IPS DF 19.7 (cell line): Measurements from ENCODE around the gene ZNF385D.
"Not testable (repeated sequence)": the region's sequence is repeated elsewhere in the genome, so short reads cannot be mapped to it uniquely, and the experiment has no call there.

Source experiments
- DNase-seq: peaks from one replicate; pipeline ENCODE4 v3.0.0-alpha.2; 2013; ENCODE audit warnings: low read depth, low spot score

ZNF385D gene

DNA sequence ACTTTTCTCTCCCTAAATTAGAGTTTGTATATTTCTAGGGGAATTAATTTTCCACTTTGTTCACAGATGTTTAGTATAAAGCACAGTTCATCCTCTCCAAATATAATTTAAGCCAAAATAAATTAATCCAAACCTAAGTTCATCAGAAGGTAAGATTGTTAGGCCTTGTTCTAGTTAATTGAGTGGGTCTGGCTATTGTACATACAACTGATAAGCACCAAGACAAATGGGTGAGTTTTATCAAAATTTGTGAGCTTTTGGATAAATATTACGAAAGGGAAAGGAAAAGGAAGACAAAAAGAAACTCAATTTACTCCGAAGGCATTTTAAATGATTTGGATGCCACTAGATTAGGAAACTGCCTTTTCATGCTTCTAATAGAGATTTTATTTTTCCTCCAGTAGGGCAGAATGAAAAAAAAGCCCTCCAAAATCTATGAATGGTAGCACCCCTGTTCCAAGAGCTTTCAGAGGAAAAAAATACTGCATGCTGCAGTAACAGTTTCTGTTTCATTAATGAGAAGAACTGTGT is 304.0 kb downstream of the ZNF385D start:
- no peak for DNase-seq

DNA sequence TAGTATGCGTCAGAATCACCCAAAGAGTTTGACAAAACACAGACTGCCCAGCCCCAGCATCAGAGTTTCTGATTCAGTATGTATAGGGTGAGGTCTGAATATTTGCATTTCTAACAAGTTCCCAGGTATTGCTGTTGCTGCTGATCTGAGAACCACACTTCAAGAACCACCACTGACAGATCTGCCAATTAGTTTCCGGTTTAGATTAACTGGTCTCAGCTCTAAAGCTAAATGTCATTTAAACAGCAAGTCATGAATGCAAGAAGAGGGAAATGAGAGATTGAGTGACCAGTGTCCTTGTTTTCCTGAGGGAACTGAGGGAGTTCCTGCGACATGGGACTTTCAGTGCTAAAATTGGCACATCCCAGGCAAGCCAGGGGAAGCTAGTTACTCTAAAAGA is 305.0 kb downstream of the ZNF385D start:
- no peak for DNase-seq

DNA sequence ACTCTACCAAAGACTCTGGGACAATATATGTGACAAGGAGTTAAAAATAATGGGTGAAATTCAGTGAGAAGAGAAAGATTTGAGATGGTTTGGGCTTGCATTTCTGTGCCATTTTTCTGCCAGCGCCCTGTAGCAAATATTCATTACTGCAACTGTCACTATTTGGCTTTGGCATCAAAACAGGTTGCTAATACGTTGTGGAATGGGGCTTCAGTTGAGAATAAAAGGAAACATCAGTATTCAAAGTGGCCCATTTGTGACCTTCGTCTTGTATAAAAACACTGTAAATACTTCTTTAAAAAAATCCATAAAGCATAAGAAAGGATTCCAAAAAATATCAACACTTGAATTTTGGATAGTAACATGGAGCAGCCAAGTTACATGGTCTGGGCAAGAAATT is 309.2 kb downstream of the ZNF385D start:
- DNase-seq = no peak

DNA sequence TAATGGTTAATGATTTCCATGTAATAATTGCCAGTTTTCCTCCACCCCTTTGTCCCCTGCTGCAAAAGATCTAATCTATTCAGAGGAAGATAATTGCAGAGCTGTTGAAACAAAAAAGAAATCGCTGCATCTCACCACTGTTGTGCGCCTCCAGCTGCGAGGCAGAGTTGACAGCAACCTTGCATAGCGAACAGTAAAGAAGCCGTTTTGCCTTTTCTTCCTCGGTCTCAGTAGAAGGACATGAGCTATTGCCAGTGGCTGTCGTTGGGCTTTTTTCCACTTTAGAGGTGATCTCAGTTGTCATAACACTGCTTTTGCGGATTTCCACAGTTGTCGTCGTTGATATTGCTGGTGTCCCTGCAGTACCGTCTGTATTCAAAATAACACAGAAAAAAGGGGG is 314.2 kb downstream of the ZNF385D start:
- no peak for DNase-seq

DNA sequence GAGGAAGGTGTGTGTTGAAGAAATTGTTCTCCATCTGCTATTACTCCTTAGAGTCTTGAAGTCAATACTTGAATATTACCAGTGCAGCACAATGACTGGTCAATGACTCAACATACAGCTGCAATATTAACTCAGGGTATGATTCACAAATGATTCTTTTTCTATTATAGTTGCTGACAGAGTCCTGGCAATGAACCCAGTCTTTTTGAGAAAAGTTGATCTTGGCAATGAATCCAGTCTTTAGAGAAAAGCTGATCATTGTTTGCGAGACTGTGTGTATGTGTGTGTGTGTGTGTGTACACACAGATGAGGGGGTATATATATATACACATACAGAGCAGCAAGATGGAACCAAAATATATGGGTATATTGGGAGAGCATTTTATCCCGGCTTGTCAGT is 315.1 kb downstream of the ZNF385D start:
- no peak for DNase-seq

DNA sequence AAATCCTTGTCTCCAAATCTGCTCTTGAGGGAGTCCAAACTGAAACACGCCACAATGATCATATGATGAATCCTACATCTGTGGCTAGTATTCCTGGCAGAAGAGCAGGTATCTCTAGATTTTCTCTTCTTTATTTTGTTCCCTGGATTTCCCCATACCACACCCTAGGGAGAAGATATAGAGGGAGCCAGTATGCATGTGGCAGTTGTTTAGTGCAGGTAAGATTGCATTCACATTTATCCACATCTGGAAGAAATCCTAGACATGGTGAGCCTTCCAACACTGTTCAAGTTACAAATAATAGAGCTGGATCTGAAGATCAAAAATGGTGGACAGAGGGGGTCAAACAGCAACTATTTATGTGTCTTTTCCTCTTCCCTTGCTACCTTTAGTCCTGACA is 316.7 kb downstream of the ZNF385D start:
- DNase-seq = no peak

DNA sequence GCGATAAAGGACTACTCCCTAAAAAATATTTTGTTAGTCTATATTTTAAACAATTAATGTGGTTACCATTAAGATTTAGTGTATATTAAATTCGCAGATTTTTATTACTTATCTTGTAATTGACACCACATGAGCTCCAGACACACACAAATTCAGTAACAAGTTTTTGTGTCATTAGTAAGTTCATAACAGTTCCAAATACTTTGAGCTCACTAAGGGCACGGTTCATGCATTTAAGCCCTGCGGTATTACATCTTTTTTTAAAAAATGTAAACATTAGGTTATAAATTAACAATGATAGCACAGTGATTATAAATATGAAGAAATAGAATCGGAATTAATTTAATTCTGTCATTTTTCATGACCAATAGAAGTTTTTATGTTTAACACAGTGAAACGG is 317.3 kb downstream of the ZNF385D start:
- no peak for DNase-seq

DNA sequence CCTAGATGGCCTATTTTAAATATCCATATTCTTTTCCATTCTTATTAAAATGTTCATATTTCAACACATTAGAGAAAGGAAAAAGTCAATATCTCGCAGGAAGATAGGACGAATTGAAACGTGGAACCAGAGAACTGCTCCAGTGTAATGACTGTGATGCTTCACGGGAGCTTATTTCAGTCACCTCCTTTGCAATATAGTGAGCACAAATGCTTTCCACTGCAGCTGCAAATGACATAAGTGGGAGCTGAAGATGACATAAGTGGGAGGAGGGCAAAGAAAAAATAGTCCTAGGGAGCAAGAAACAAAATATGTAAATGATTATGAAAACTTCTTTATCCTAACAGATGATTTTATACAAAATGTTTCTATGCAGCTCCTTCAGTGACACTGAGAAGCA is 324.1 kb downstream of the ZNF385D start:
- no peak for DNase-seq

DNA sequence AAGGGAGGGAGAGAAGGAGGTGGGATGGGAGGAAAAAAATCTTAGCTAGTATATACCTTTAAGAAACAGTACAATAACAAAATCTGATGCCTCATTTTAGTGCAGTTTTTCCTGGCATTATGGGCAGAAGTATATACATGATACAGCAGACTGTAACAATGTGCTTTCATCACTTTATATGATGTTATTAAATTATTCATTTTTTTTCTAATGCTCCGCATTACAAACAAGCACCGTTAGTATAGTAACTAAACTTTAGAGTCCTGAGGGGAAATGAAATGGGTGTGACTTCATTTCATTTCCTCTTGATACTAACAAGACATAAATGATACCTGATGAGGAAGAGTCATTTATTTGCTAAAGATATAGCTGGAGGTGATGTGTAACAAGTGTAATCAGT is 325.3 kb downstream of the ZNF385D start:
- DNase-seq = no peak

DNA sequence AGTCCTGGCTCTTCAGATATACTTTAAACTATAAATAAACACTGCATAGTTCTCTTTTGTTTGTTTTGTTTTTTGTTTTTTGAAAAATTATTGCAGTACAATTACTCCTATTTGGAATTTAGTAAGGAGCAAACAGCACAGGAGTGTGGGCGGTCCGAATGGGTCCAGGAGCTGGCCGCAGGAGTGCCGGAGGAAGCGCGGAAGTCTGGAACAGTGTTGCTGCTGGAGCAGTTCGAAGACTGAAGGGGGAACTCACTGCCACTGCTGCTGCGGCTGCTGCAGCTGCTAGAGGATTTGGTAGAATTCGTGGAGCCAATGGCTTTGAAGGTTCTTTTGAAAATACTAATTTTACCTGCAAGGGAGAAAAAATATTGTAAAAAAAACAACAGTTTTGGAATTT is 329.9 kb downstream of the ZNF385D start:
- DNase-seq = no peak

DNA sequence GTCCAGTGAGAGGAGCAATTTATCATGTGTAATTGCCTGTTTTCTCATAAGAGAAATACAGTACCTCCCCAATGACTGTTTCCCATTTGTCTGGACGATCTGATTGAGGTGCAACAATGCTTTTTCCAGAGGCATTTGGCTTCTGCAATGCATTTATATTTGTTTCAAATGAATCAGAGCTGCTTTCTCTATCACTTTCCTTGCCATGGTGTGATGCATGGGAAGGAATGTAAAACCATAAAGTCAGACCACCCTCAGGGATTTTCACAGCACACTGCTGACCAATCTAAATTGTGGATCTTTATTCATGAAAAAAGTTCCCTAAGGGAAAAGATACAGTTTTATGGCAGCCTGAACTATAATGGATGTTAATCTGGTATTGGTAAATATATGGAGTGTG is 333.0 kb downstream of the ZNF385D start:
- DNase-seq = no peak

DNA sequence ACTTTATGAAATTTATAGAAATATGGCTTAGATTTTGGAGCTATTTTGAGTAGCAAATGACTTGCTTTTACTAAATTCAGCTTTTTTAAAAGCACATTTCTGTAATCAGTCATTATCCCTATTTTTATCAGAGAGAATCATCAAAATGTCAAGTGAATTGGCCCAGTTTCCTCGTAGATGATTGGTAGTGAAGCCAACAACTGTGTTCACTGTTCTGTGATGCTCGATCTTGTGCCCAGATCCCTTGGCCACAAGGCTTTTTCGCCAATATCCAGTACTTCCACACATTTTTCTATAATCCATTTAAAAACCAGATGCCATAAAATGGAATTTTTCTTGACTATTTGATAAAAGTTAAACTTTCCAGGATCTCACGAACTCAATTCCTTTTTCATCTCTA is 336.5 kb downstream of the ZNF385D start:
- DNase-seq = no peak

DNA sequence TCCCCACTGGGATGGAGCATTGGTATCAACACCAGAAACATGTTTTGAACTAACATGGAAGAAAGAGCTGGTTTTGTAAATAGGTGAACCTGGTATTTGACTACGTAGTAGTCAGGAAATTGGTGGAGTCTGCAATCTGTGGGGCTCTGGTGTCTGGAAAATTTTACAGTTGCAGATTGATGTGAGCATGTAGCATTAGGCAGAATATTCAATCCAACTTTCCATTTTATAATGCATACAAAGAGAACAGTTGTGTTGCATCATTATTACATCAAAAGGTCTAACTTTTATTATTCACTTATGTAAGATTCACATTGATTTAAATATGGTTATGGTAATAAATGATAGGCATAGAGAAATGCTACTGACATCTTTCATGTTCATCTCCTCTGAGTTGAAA is 340.0 kb downstream of the ZNF385D start:
- DNase-seq = no peak

DNA sequence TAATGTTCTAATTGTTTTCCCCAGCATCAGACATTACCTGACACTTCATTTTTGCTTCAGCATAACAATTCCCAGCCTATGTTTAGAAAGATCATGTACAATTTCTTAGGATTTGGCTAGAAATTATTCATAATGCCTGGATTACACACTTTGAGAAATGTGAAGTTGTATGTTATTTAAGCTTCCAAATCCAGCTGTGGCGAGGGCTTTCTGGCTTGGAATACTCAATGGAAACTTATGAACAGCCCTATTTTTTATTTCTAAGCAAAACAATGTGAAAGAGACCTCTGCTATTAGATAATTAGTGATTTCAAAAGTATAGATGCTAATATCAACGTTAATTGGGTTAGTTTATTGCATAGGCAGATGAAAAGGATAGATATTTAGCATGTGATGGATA is 341.6 kb downstream of the ZNF385D start:
- no peak for DNase-seq

DNA sequence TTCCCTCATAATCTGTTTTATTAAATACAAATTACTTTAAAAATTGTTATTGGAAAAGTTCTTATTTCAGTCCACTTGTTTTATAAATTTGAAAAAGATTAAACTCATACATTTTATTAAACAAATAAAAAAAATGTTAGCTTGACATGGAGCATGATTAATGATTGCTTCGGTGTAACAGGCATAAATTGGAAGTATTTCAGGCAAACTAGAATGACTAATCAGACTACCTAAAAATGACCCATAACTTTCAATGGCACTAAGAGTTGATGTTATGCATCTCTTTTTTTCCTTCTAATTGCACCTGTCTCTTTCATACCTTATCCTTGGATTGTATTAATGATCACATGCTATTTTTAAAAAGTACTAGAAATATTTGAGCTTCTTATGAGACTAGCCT is 343.3 kb downstream of the ZNF385D start:
- no peak for DNase-seq

DNA sequence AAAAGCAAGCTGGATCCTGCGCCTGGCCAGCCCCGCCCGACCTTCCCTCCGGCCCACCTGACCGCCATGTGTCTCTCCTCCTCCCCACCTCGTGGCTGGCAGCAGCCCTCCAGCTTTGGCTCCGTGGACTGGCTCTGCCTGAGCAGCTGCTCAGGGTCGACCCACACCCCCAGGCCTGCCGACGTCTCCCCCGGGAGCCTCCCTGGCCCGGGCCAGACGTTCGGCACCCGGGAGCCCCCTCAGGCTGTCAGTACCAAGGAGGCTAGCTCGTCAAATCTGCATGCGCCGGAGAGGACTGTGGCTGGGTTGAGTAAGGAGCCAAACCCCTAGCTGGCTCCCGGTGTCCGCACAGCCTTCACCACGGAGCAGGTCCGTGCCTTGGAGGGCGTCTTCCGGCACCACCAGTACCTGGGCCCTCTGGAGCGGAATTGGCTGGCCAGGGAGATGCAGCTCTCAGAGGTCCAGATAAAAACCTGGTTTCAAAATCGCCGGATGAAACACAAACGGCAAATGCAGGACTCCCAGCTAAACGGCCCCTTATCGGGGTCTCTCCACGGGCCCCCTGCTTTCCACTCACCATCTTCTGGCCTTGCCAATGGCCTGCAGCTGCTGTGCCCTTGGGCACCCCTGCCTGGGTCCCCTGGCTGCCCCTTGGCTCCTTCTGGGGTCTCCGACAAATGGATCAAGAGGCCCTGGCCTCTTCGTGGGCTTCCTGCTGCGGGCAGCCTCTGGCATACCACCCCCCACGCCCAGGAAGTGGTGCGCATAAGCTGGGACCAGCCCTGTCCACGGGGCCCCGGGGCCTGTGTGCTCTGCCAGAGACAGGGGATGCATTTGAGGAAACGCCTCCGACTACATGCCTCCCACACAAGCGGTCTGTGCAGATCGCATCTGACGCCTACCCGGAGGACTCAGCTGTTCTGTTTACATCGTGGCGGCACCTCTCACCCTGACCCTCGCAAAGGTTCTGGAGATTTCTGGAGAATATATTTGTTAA is 345.0 kb downstream of the ZNF385D start:
- no peak for DNase-seq

DNA sequence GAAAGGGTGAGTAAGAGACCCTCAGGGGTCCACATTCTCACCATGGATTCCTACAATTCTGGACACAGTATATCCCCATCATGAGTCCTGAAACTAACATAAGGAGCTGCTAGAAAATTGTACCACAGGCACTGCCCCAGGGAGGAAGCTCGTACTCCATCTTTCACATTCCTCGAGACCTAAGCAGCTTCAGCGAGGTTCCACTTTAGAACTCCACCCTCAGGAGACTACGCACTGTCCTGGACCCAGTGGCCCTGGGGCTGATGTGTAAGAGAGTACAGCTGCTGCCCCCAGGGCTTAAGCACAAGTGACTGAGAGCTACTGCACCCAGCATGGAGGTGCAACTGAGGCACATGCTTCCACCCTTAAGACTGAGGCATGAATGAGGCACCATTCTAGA is 352.5 kb downstream of the ZNF385D start:
- no peak for DNase-seq

DNA sequence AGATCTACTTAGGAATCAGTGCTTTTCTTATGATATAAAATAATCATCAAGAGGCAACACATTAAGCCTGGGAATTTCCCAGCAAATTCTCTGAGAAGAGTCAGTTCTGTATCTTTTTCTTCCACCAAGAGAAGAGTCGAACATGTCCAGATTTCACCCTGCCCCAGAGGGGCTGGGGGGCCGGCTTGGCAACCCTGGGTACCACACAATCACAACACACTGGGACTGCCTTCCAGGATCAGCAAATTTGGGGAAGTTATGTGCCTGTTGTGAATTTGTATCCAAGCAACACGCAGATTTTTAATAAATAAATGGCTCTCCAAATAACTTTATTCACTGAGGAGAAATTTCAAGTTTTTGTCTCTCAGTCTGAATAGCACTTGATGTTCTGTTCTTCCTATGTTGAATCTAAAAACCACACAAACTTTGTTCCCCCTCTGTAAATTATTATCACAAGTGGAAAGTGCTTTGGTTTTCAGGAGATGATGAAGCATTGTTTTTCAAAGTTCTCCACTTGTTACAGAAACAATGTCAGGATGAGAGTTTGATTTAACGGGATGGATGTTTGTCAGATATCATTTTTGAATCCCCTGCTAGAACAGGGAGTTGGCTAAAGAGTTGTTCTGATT is 357.2 kb downstream of the ZNF385D start:
- no peak for DNase-seq

DNA sequence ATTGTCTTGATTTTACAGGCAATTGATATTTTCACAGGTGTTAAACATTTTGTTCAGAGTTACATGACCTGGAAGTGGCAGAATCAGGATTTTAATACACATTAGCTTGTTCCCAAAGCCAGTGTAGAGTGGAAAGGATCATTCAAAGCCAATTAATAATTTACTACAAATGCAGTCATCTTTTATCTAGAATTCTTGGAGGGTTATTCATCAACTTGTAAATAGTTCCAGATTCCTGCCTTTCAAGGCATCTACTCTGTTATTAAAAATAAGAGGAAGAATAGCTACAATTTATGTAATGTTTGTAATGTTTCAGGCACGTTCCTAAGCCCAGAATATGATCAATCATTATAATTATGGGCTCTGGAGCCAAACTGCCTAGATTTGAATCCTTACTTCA is 358.5 kb downstream of the ZNF385D start:
- DNase-seq = no peak

DNA sequence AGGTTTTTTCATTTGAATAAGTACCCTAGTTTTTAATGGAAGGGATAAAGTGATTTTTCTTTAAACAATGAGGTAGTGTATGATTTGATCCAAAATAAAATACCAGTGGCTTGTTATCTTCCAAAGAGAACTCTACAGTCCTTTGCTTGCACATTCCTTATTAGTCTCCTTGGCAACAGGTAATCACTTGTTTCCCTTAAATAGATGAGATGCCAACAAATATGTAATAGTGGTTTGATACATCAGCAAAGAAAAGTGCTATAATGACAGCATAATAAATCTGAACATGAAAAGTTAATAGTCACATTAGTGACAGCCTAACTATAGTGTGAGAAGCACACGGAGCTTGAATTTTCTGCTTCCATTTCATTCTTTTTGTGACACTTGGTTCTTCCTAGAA is 360.2 kb downstream of the ZNF385D start:
- DNase-seq = no peak

DNA sequence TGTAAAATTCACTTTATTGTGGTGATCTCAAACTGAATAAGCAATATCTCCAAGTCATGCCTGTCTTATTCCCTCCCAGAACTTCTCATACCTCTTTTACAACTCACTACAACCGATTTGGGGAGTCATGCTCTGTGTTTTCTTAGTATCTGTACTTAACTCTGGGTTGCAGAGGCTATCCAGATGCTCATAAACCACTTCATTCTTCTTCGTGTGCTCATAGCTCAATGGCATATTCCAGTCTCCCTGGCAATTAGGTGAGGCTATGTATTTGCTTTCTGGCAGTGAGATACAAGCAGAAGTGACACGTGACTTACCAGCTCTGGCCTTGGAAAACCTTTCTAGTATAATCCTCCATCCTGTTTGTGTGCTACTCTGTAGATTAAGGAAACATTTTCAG is 360.9 kb downstream of the ZNF385D start:
- DNase-seq = no peak

DNA sequence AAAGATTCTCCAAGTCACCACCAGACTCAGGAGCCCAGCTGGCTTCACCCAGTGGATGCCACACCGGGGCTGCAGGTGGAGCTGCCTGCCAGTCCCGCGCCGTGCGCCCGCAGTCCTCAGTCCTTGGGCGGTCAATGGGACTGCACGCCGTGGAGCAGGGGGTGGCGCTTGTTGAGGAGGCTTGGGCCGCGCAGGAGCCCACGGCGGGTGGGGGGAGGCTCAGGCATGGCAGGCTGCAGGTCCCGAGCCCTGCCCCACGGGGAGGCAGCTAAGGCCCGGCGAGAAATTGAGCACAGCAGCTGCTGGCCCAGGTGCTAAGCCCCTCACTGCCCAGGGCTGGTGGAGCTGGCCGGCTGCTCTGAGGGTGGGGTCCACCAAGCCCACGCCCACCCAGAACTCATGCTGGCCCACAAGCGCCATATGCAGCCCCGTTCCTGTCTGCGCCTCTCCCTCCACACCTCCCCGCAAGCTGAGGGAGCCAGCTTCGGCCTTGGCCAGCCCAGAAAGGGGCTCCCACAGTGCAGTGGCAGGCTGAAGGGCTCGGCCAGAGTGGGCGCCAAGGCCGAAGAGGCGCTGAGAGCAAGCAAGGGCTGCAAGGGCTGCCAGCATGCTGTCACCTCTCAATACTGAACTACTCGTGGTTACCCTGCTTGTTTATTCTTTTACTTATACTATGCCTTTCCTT is 363.7 kb downstream of the ZNF385D start:
- DNase-seq = not testable (repeated sequence)
